ENCODE results near the gene A2ML1.
"Not testable (repeated sequence)": the region's sequence is repeated elsewhere in the genome, so short reads cannot be mapped to it uniquely, and the experiment has no call there.

The A2ML1 gene

GRCh38 chr12:8822298-8822697 is at the start of gene A2ML1:
TSS of gene A2ML1 (plus strand) at chr12:8822621. CDS start at chr12:8822652, 31 bp downstream.
- DNase-seq (ENCODE audit: low read depth in 2 of 2), result no peak

- DNase-seq (ENCODE audit: low read depth in 2 of 2), result no peak
Observed at GRCh38 chr12:8773461-8773860, 49.0 kb upstream of the A2ML1 start.

- no peak for DNase-seq (ENCODE audit: low read depth in 2 of 2)
Observed at GRCh38 chr12:8779281-8779680, 43.1 kb upstream of the A2ML1 start.

- DNase-seq (ENCODE audit: low read depth in 2 of 2), result no peak
Observed at GRCh38 chr12:8779862-8780261, 42.6 kb upstream of the A2ML1 start.

- DNase-seq (ENCODE audit: low read depth in 2 of 2), result no peak
Observed at GRCh38 chr12:8780389-8780788, 42.0 kb upstream of the A2ML1 start.

GRCh38 chr12:8781381-8782127 is 40.9 kb upstream of the A2ML1 start:
- DNase-seq (ENCODE audit: low read depth in 2 of 2), result no peak

GRCh38 chr12:8784290-8784888 is 38.0 kb upstream of the A2ML1 start:
- no peak for DNase-seq (ENCODE audit: low read depth in 2 of 2)

- no peak for DNase-seq (ENCODE audit: low read depth in 2 of 2)
Observed at GRCh38 chr12:8785499-8785898, 36.9 kb upstream of the A2ML1 start.

- DNase-seq (ENCODE audit: low read depth in 2 of 2), result not testable (repeated sequence)
Observed at GRCh38 chr12:8787206-8787605, 35.2 kb upstream of the A2ML1 start.

- DNase-seq (ENCODE audit: low read depth in 2 of 2), result not testable (repeated sequence)
Observed at GRCh38 chr12:8788706-8789105, 33.7 kb upstream of the A2ML1 start.

GRCh38 chr12:8789341-8790013 is 32.9 kb upstream of the A2ML1 start:
- not testable (repeated sequence) for DNase-seq (ENCODE audit: low read depth in 2 of 2)

GRCh38 chr12:8793226-8793625 is 29.2 kb upstream of the A2ML1 start:
- DNase-seq (ENCODE audit: low read depth in 2 of 2), result not testable (repeated sequence)

- not testable (repeated sequence) for DNase-seq (ENCODE audit: low read depth in 2 of 2)
Observed at GRCh38 chr12:8794611-8795010, 27.8 kb upstream of the A2ML1 start.

GRCh38 chr12:8796831-8797626 is 25.4 kb upstream of the A2ML1 start:
- DNase-seq (ENCODE audit: low read depth in 2 of 2), result no peak

- not testable (repeated sequence) for DNase-seq (ENCODE audit: low read depth in 2 of 2)
Observed at GRCh38 chr12:8801213-8801612, 21.2 kb upstream of the A2ML1 start.

GRCh38 chr12:8804833-8805232 is 17.6 kb upstream of the A2ML1 start:
- not testable (repeated sequence) for DNase-seq (ENCODE audit: low read depth in 2 of 2)

GRCh38 chr12:8805487-8805886 is 16.9 kb upstream of the A2ML1 start:
- not testable (repeated sequence) for DNase-seq (ENCODE audit: low read depth in 2 of 2)

GRCh38 chr12:8807084-8807483 is 15.3 kb upstream of the A2ML1 start:
- not testable (repeated sequence) for DNase-seq (ENCODE audit: low read depth in 2 of 2)

GRCh38 chr12:8810112-8810511 is 12.3 kb upstream of the A2ML1 start:
- not testable (repeated sequence) for DNase-seq (ENCODE audit: low read depth in 2 of 2)

- DNase-seq (ENCODE audit: low read depth in 2 of 2), result no peak
Observed at GRCh38 chr12:8813572-8814357, 8.7 kb upstream of the A2ML1 start.

- no peak for DNase-seq (ENCODE audit: low read depth in 2 of 2)
Observed at GRCh38 chr12:8816448-8817050, 5.9 kb upstream of the A2ML1 start.
